Uterus (tissue), 2 donors: ENCODE measurements around the gene ZNF837.

Experiments
- POLR2A ChIP-seq, 2 donors: fragments of 450-650 bp; IDR thresholded peaks; one replicate each; pipeline ENCODE4 v1.6.1; 2016; ENCODE audit warnings: antibody characterized with exemption in 2 of 2, mild to moderate bottlenecking in 1 of 2, moderate library complexity in 1 of 2
- TF ChIP-seq, protein P1 (sequence below), 4 experiments: fragments of 200-600 bp in 2 of 4; fragments of 450-650 bp in 2 of 4; sonication (generic) in 2 of 4; IDR thresholded peaks; one replicate each; pipeline ENCODE4 v1.5.1; 2016 to 2019; ENCODE audit warnings: antibody characterized with exemption in 4 of 4, mild to moderate bottlenecking in 2 of 4, moderate library complexity in 1 of 4

- TF ChIP-seq, protein P1, sequence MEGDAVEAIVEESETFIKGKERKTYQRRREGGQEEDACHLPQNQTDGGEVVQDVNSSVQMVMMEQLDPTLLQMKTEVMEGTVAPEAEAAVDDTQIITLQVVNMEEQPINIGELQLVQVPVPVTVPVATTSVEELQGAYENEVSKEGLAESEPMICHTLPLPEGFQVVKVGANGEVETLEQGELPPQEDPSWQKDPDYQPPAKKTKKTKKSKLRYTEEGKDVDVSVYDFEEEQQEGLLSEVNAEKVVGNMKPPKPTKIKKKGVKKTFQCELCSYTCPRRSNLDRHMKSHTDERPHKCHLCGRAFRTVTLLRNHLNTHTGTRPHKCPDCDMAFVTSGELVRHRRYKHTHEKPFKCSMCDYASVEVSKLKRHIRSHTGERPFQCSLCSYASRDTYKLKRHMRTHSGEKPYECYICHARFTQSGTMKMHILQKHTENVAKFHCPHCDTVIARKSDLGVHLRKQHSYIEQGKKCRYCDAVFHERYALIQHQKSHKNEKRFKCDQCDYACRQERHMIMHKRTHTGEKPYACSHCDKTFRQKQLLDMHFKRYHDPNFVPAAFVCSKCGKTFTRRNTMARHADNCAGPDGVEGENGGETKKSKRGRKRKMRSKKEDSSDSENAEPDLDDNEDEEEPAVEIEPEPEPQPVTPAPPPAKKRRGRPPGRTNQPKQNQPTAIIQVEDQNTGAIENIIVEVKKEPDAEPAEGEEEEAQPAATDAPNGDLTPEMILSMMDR (IDR thresholded peaks at IDR 0.05): no peak
- TF ChIP-seq POLR2A (IDR thresholded peaks at IDR 0.05): no peak
Measured at GRCh38 chr19:58319241-58319640, 61.6 kb downstream of the ZNF837 start.
